Mucosa of descending colon (tissue), 3 donors: ENCODE measurements around the gene PEX19. TPM values are rescaled to one million over a fixed set of nuclear protein-coding genes. Genes with fewer than 3 reads are reported as not detected.
A peak's percentile ranks its signal among the peaks of the same experiment; 100 is the strongest.

ENCODE experiments used
- ATAC-seq: fragments of 200-7000 bp; cut with Tn5 transposase; one replicate; pipeline ENCODE4 v1.9.1; 2020; ENCODE audit warnings: mild to moderate bottlenecking, moderate library complexity
- DNase-seq, 3 donors: peaks; one replicate each; pipeline ENCODE4 v3.0.0-alpha.2; 2020
- H3K36me3 ChIP-seq: fragments of 200-600 bp; one replicate; pipeline ENCODE4 v1.8.0; 2021; ENCODE audit warnings: low read depth, mild to moderate bottlenecking
- H3K4me1 ChIP-seq: fragments of 200-600 bp; one replicate; pipeline ENCODE4 v1.8.0; 2021; ENCODE audit warnings: low read depth, mild to moderate bottlenecking
- H3K4me3 ChIP-seq: fragments of 200-600 bp; one replicate; pipeline ENCODE4 v1.8.0; 2021; ENCODE audit warnings: mild to moderate bottlenecking
- H3K9me3 ChIP-seq: fragments of 200-600 bp; one replicate; pipeline ENCODE4 v1.8.0; 2021; ENCODE audit warnings: mild to moderate bottlenecking
- intact Hi-C, 2 donors: fragments of 100-400 bp; cut with DNase I in 1 of 2; cut with micrococcal nuclease in 1 of 2; formaldehyde crosslinking; loops; one replicate each; pipeline versions ENCODE4 v1.11.0 to v1.11.1; 2022; cut with DNase I, micrococcal nuclease
- total RNA-seq, 3 donors: library from RNA; stranded (reverse); fragmentation: NEBNext Ultra II Directional in 2 of 3; extraction: Animal tissue kit (Norgen Biotek cat#: 25700) in 2 of 3; gene quantifications; one replicate each; pipeline versions ENCODE4 v1.2.1 to v1.2.4, GENCODE V29; 2021 to 2023
- TF ChIP-seq, protein P1 (sequence below): fragments of 200-600 bp; IDR thresholded peaks from one replicate; pipeline ENCODE4 v1.8.0; 2022; ENCODE audit warnings: antibody characterized with exemption, mild to moderate bottlenecking
- donor health status: DM: no; HTN: no; CAD: no; lungs with moderate emphysema.
- donor health status: DM: no; HTN: no; CAD: no.
- donor health status: DM: no; HTN: yes; CAD: no.

PEX19 gene
- total RNA-seq, 3 donors from 2014 or later = 53.7 to 82.0 (median 76.3) TPM

- intact Hi-C loops = no loop called here
- ATAC-seq (peak; percentile 67), DNase-seq (peak in 1 of 3 donors; percentile 67)
- Histone ChIP-seq H3K4me1 (peaks cover 8% of the 10 kb centered on the region), H3K36me3 (no peaks in the 10 kb centered on the region), H3K9me3 (no peaks in the 10 kb centered on the region), H3K4me3 (peak overlapping the region; percentile 73)
- TF ChIP-seq, protein P1, sequence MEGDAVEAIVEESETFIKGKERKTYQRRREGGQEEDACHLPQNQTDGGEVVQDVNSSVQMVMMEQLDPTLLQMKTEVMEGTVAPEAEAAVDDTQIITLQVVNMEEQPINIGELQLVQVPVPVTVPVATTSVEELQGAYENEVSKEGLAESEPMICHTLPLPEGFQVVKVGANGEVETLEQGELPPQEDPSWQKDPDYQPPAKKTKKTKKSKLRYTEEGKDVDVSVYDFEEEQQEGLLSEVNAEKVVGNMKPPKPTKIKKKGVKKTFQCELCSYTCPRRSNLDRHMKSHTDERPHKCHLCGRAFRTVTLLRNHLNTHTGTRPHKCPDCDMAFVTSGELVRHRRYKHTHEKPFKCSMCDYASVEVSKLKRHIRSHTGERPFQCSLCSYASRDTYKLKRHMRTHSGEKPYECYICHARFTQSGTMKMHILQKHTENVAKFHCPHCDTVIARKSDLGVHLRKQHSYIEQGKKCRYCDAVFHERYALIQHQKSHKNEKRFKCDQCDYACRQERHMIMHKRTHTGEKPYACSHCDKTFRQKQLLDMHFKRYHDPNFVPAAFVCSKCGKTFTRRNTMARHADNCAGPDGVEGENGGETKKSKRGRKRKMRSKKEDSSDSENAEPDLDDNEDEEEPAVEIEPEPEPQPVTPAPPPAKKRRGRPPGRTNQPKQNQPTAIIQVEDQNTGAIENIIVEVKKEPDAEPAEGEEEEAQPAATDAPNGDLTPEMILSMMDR = no peak
These were observed 23.4 kb downstream of the PEX19 start for GRCh38 chr1:160261556-160261892.

- H3K9me3 ChIP-seq = no peaks in the 10 kb centered on the region
- no peaks in the 10 kb centered on the region for H3K36me3 ChIP-seq
- TF ChIP-seq, protein P1 = no peak
- ATAC-seq (no peak), DNase-seq (no peak)
- H3K4me1 ChIP-seq = peaks cover 8% of the 10 kb centered on the region
- intact Hi-C loops = no loop called here
- no peak overlapping the region for H3K4me3 ChIP-seq
These were observed 24.2 kb downstream of the PEX19 start for GRCh38 chr1:160260406-160261382.

DNA sequence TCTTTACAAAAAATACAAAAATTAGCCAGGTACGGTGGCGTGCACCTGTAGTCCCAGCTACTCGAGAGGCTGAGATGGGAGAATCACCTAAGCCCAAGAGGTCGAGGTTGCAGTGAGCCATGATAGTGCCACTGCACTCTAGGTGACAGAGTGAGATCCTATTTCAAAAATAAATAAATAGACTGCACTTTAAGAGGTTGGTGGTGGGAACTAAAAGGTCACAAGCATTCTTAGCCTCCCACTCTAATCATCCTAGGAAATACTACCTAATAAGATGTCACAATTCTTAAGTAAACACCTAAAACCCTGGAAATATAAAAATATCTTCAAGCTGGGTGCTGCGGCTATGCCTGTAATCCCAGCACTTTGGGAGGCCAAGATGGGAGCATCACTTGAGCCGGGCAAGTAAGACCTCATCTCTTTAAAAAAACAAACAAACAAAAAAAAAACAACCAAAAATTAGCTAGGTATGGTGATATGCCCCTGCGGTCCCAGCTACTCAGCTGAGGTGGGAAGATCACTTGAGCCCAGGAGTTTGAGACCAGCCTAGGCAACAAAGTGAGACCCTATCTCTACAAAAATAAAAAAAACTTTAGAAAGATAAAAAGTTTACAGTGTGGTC, 26.6 kb downstream of the PEX19 start:
- DNase-seq (no peak), ATAC-seq (no peak)
- no peaks in the 10 kb centered on the region for H3K9me3 ChIP-seq
- no peak overlapping the region for H3K4me3 ChIP-seq
- intact Hi-C loops = no loop called here
- H3K36me3 ChIP-seq = no peaks in the 10 kb centered on the region
- TF ChIP-seq, protein P1 = no peak
- peaks cover 4% of the 10 kb centered on the region for H3K4me1 ChIP-seq

GRCh38 chr1:160257411-160258015, 27.4 kb downstream of the PEX19 start:
- Histone ChIP-seq H3K4me1 (peaks cover 4% of the 10 kb centered on the region), H3K9me3 (no peaks in the 10 kb centered on the region), H3K4me3 (no peak overlapping the region), H3K36me3 (no peaks in the 10 kb centered on the region)
- intact Hi-C loops = no loop called here
- TF ChIP-seq, protein P1 = no peak
- ATAC-seq (no peak), DNase-seq (no peak)

GRCh38 chr1:160256396-160257046, 28.4 kb downstream of the PEX19 start:
- H3K36me3 ChIP-seq = no peaks in the 10 kb centered on the region
- no peak for DNase-seq
- ATAC-seq = no peak
- no peak overlapping the region for H3K4me3 ChIP-seq
- H3K4me1 ChIP-seq = peaks cover 4% of the 10 kb centered on the region
- H3K9me3 ChIP-seq = no peaks in the 10 kb centered on the region
- intact Hi-C loops = no loop called here
- TF ChIP-seq, protein P1 = no peak
